Measurements from ENCODE around the gene TGM1.

The TGM1 gene

DNA sequence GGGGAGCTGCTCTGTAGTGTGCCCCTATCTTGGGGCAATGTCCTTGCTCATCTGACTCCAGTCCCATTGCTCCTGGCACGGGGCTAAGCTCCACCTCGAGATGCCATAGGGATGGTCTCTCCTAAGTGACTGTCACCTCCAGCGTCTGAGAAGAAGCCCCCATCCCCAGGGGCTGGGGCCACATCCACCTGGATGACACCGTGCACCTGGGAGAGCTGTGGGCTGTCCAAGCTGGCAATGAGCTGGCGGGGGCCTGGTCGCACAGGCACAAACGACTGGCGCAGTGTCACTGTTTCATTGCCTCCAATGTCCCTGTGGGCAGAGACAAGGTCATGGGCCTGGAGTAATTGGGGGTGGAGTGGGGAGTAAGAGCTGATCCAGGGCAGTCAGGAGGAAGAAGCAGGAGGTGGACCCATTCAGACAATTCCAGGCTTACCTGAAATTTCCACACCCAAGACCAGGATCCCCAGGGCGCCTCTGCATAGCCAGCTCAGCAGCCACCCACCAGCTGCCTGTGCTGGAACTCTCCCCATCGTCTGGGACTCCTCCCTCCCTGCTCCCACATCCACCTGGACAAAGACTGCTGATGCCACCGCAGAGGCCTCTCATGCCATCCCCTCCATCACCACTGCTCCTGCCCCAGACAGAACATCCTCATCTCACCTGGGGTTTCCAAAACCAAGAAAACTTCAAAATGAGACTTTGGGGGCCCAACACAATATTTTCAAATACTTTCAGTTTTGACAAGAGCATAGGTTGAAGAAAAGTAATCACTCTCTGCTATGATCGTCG, 13.6 kb downstream of the TGM1 start:
- no peak overlapping the region for H3K27ac ChIP-seq (ENCODE audit: extremely low read depth, low read depth, low read length)

DNA sequence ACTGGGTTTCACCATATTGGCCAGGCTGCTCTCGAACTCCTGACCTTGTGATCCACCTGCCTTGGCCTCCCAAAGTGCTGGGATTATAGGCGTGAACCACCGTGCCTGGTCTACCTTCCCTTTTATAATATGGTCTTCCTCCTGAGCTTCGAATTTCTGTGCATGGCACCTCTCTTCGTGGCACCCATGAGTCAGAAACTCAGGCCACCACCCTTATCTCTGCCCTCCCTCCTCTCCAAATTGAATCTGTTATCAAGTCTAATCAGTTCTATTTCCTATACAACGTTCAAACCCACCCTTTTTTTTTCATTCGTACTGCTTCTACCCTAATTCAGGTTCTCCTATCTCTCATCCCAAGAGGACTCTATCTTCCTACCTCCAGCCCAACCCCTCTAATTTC, 15.6 kb downstream of the TGM1 start:
- Histone ChIP-seq H3K4me1 (ENCODE audit: control insufficient read depth, insufficient read depth, low read length) (no peaks in the 10 kb centered on the region), H3K4me3 (ENCODE audit: low read depth, low read length) (no peak overlapping the region), H3K9me3 (ENCODE audit: control insufficient read depth, insufficient read depth, low read depth, low read length) (no peaks in the 10 kb centered on the region), H3K27ac (ENCODE audit: extremely low read depth, low read depth, low read length) (no peak overlapping the region), H3K36me3 (ENCODE audit: control insufficient read depth in 2 of 2, insufficient read depth in 1 of 2, low read length in 2 of 2) (no peaks in the 10 kb centered on the region)
- TF ChIP-seq HOXA7 (CRISPR knock-in tag; IDR thresholded peaks at IDR 0.05; ENCODE audit: borderline replicate concordance) (no peak), ZNF274 (IDR thresholded peaks at IDR 0.05; ENCODE audit: low read length) (no peak), ZNF274 (tag by site-specific recombination; IDR thresholded peaks at IDR 0.05; ENCODE audit: borderline replicate concordance) (no peak), ZNF433 (tag by site-specific recombination; IDR thresholded peaks at IDR 0.05; ENCODE audit: low read depth) (no peak), ZNF24 (tag by site-specific recombination; IDR thresholded peaks at IDR 0.05) (no peak), ZNF221 (tag by site-specific recombination; IDR thresholded peaks at IDR 0.05; ENCODE audit: borderline replicate concordance) (no peak), ZNF621 (tag by site-specific recombination; IDR thresholded peaks at IDR 0.05) (no peak), ZNF571 (tag by site-specific recombination; IDR thresholded peaks at IDR 0.05) (no peak), TRIM28 (IDR thresholded peaks at IDR 0.05; ENCODE audit: borderline replicate concordance, low read length) (no peak), ZNF248 (tag by site-specific recombination; IDR thresholded peaks at IDR 0.05) (no peak), ZNF16 (tag by site-specific recombination; IDR thresholded peaks at IDR 0.05; ENCODE audit: low read depth) (no peak), KLF8 (tag by site-specific recombination; IDR thresholded peaks at IDR 0.05) (no peak), ZNF670 (tag by site-specific recombination; IDR thresholded peaks at IDR 0.05; ENCODE audit: low read depth) (no peak), ZNF140 (tag by site-specific recombination; IDR thresholded peaks at IDR 0.05) (no peak), ZNF174 (tag by site-specific recombination; IDR thresholded peaks at IDR 0.05) (no peak), MYNN (tag by site-specific recombination; IDR thresholded peaks at IDR 0.05; ENCODE audit: borderline replicate concordance) (no peak)
- TF ChIP-seq, protein P1, sequence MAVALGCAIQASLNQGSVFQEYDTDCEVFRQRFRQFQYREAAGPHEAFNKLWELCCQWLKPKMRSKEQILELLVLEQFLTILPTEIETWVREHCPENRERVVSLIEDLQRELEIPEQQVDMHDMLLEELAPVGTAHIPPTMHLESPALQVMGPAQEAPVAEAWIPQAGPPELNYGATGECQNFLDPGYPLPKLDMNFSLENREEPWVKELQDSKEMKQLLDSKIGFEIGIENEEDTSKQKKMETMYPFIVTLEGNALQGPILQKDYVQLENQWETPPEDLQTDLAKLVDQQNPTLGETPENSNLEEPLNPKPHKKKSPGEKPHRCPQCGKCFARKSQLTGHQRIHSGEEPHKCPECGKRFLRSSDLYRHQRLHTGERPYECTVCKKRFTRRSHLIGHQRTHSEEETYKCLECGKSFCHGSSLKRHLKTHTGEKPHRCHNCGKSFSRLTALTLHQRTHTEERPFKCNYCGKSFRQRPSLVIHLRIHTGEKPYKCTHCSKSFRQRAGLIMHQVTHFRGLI (tag by site-specific recombination; IDR thresholded peaks at IDR 0.05), result no peak
- TF ChIP-seq, protein P2, sequence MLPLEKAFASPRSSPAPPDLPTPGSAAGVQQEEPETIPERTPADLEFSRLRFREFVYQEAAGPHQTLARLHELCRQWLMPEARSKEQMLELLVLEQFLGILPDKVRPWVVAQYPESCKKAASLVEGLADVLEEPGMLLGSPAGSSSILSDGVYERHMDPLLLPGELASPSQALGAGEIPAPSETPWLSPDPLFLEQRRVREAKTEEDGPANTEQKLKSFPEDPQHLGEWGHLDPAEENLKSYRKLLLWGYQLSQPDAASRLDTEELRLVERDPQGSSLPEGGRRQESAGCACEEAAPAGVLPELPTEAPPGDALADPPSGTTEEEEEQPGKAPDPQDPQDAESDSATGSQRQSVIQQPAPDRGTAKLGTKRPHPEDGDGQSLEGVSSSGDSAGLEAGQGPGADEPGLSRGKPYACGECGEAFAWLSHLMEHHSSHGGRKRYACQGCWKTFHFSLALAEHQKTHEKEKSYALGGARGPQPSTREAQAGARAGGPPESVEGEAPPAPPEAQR (tag by site-specific recombination; IDR thresholded peaks at IDR 0.05), result no peak
- POLR2A ChIA-PET, result interaction anchor here (0.8 to 2.1 kb wide), 2 partner anchors 24 to 61 kb away, joined by 3 to 8 read pairs; partner anchors contain the start of genes CIDEB and RABGGTA
- CTCF ChIA-PET, result interaction anchor here (0.7 to 7.2 kb wide), 4 partner anchors 15 to 184 kb away, joined by 3 to 133 read pairs (median 6); partner anchors contain the start of genes CIDEB, DHRS1 and NOP9

More for the DNA sequence above, 13.6 kb downstream of the TGM1 start:
- Histone ChIP-seq H3K4me3 (ENCODE audit: low read depth, low read length) (no peak overlapping the region), H3K36me3 (ENCODE audit: control insufficient read depth in 2 of 2, insufficient read depth in 1 of 2, low read length in 2 of 2) (peaks cover 0 to 5% of the 10 kb centered on the region in 2 experiments; a peak in 2 of 3 replicates), H3K4me1 (ENCODE audit: control insufficient read depth, insufficient read depth, low read length) (no peaks in the 10 kb centered on the region), H3K9me3 (ENCODE audit: control insufficient read depth, insufficient read depth, low read depth, low read length) (no peaks in the 10 kb centered on the region)
- POLR2A ChIA-PET, result interaction anchor here (1.1 kb wide), 1 partner anchor 22 kb away, joined by 3 read pairs; the partner anchor contains the start of gene RABGGTA
- CTCF ChIA-PET, result interaction anchor here (1.2 to 1.7 kb wide), 2 partner anchors 48 to 59 kb away, joined by 4 to 9 read pairs; partner anchors contain the start of gene CIDEB
- no peak for TF ChIP-seq ZNF335 (tag by site-specific recombination; conservative IDR thresholded peaks at IDR 0.05)
- no peak for TF ChIP-seq PRDM1 (tag by site-specific recombination; IDR thresholded peaks at IDR 0.05)

Data from HEK293 (cell line).